OCI-LY1 (cell line): ENCODE results near the gene PTPN6.

Source experiments
- H2AFZ ChIP-seq: fragments of 200-600 bp; sonication (generic), shearing (Covaris generic); 2 replicates; pipeline ENCODE4 v1.6.0; 2014; ENCODE audit warnings: antibody characterized with exemption, mild to moderate bottlenecking, low read length
- H3F3A ChIP-seq: fragments of 200-600 bp; sonication (generic), shearing (Covaris generic); 2 replicates; pipeline ENCODE4 v1.6.0; 2014; ENCODE audit warnings: mild to moderate bottlenecking, antibody characterized with exemption, low read length, moderate library complexity; ENCODE audit not compliant: insufficient read depth
- H3K27ac ChIP-seq: fragments of 200-600 bp; sonication (generic); 2 replicates; pipeline ENCODE4 v1.5.1; 2014; ENCODE audit warnings: low read length, mixed run types, mild to moderate bottlenecking, low read depth; ENCODE audit not compliant: poor library complexity, severe bottlenecking
- H3K27me3 ChIP-seq: fragments of 200-600 bp; sonication (generic); 2 replicates; pipeline ENCODE4 v1.6.0; 2014; ENCODE audit warnings: antibody characterized with exemption, mild to moderate bottlenecking, low read length, moderate library complexity; ENCODE audit not compliant: insufficient read depth
- H3K36me3 ChIP-seq: fragments of 200-600 bp; sonication (generic); 2 replicates; pipeline ENCODE4 v1.6.1; 2014; ENCODE audit warnings: mild to moderate bottlenecking, antibody characterized with exemption, low read length, moderate library complexity, mixed read lengths; ENCODE audit not compliant: insufficient read depth
- H3K4me1 ChIP-seq: fragments of 200-600 bp; sonication (generic); 2 replicates; pipeline ENCODE4 v1.5.1; 2014; ENCODE audit warnings: mild to moderate bottlenecking, low read length, moderate library complexity; ENCODE audit not compliant: insufficient read depth, severe bottlenecking
- H3K4me2 ChIP-seq: fragments of 200-600 bp; sonication (generic), shearing (Covaris generic); 2 replicates; pipeline ENCODE4 v1.6.1; 2014; ENCODE audit warnings: low read length
- H3K4me3 ChIP-seq: fragments of 200-600 bp; sonication (generic); 2 replicates; pipeline ENCODE4 v1.5.1; 2014; ENCODE audit warnings: low read length, low read depth, mild to moderate bottlenecking, mixed read lengths; ENCODE audit not compliant: poor library complexity, severe bottlenecking
- H3K79me2 ChIP-seq: fragments of 200-600 bp; shearing (Covaris generic); 2 replicates; pipeline ENCODE4 v1.6.1; 2016; ENCODE audit warnings: mixed run types, low read length, mixed read lengths; ENCODE audit not compliant: insufficient read depth
- H3K9ac ChIP-seq: fragments of 200-600 bp; sonication (generic), shearing (Covaris generic); 2 replicates; pipeline ENCODE4 v1.6.1; 2014; ENCODE audit warnings: mild to moderate bottlenecking, low read length, mixed read lengths
- H3K9me2 ChIP-seq: fragments of 200-600 bp; sonication (generic), shearing (Covaris generic); 2 replicates; pipeline ENCODE4 v1.6.1; 2014; ENCODE audit warnings: low read depth, mild to moderate bottlenecking, low read length, mixed read lengths
- H3K9me3 ChIP-seq: fragments of 200-600 bp; shearing (Covaris generic); 2 replicates; pipeline ENCODE4 v1.6.1; 2014; ENCODE audit warnings: low read length, mixed read lengths
- H4K20me1 ChIP-seq: fragments of 200-600 bp; sonication (generic), shearing (Covaris generic); 2 replicates; pipeline ENCODE4 v1.6.0; 2016; ENCODE audit warnings: mild to moderate bottlenecking, low read length; ENCODE audit not compliant: insufficient read depth
- CTCF ChIP-seq: fragments of 200-600 bp; sonication (generic), shearing (Covaris generic); IDR thresholded peaks from 2 replicates; pipeline ENCODE4 v1.5.1; 2017; ENCODE audit warnings: mild to moderate bottlenecking, antibody characterized with exemption, low read length, moderate library complexity, mixed read lengths
- EZH2 ChIP-seq: fragments of 200-600 bp; sonication (generic), shearing (Covaris generic); IDR thresholded peaks from 2 replicates; pipeline ENCODE4 v1.8.0; 2017; ENCODE audit warnings: borderline replicate concordance, mixed run types, mild to moderate bottlenecking, antibody characterized with exemption, low read length, moderate library complexity, mixed read lengths

Gene PTPN6

GRCh38 chr12:6954316-6955107, 3.4 kb downstream of the PTPN6 start:
- H3K4me1 ChIP-seq = peaks cover 53% of the 10 kb centered on the region
- TF ChIP-seq EZH2 = no peak
- no peak for TF ChIP-seq CTCF
- H4K20me1 ChIP-seq = no peaks in the 10 kb centered on the region
- no peak overlapping the region for H2AFZ ChIP-seq
- H3K9me3 ChIP-seq = no peaks in the 10 kb centered on the region
- H3K79me2 ChIP-seq = no peaks in the 10 kb centered on the region
- H3K27me3 ChIP-seq = peaks cover 6% of the 10 kb centered on the region; the same call in 1 of the 2 replicates
- H3K36me3 ChIP-seq = no peaks in the 10 kb centered on the region
- H3K27ac ChIP-seq = no peak overlapping the region
- H3K4me2 ChIP-seq = 0 out of 2 replicates have a peak overlapping the region, but pooled peaks have one; percentile 62
- no peaks in the 10 kb centered on the region for H3K9me2 ChIP-seq
- no peaks in the 10 kb centered on the region for H3F3A ChIP-seq
- H3K4me3 ChIP-seq = no peak overlapping the region
- H3K9ac ChIP-seq = no peak overlapping the region

GRCh38 chr12:6955108-6956020, 4.2 kb downstream of the PTPN6 start:
- no peaks in the 10 kb centered on the region for H4K20me1 ChIP-seq
- H3K9me3 ChIP-seq = no peaks in the 10 kb centered on the region
- no peak overlapping the region for H3K4me2 ChIP-seq
- no peak overlapping the region for H3K4me3 ChIP-seq
- no peak overlapping the region for H3K9ac ChIP-seq
- H3K79me2 ChIP-seq = no peaks in the 10 kb centered on the region
- no peaks in the 10 kb centered on the region for H3K9me2 ChIP-seq
- no peak overlapping the region for H2AFZ ChIP-seq
- H3F3A ChIP-seq = no peaks in the 10 kb centered on the region
- TF ChIP-seq EZH2 (no peak), CTCF (no peak)
- no peaks in the 10 kb centered on the region for H3K36me3 ChIP-seq
- peaks cover 8% of the 10 kb centered on the region; the same call in 1 of the 2 replicates for H3K27me3 ChIP-seq
- H3K4me1 ChIP-seq = peaks cover 53% of the 10 kb centered on the region
- no peak overlapping the region for H3K27ac ChIP-seq

- H3K9ac ChIP-seq = no peak overlapping the region
- H3K4me2 ChIP-seq = no peak overlapping the region
- no peaks in the 10 kb centered on the region for H3K36me3 ChIP-seq
- no peak for TF ChIP-seq EZH2
- no peak for TF ChIP-seq CTCF
- no peak overlapping the region for H3K4me3 ChIP-seq
- H4K20me1 ChIP-seq = no peaks in the 10 kb centered on the region
- no peaks in the 10 kb centered on the region for H3K9me2 ChIP-seq
- H2AFZ ChIP-seq = no peak overlapping the region
- H3K9me3 ChIP-seq = no peaks in the 10 kb centered on the region
- peaks cover 10% of the 10 kb centered on the region; the same call in 1 of the 2 replicates for H3K27me3 ChIP-seq
- H3K4me1 ChIP-seq = peaks cover 50% of the 10 kb centered on the region
- no peaks in the 10 kb centered on the region for H3F3A ChIP-seq
- no peak overlapping the region for H3K27ac ChIP-seq
- H3K79me2 ChIP-seq = no peaks in the 10 kb centered on the region
These were observed 5.0 kb downstream of the PTPN6 start for GRCh38 chr12:6956021-6956727.
